ENCODE data around the gene RNH1.

DNA sequence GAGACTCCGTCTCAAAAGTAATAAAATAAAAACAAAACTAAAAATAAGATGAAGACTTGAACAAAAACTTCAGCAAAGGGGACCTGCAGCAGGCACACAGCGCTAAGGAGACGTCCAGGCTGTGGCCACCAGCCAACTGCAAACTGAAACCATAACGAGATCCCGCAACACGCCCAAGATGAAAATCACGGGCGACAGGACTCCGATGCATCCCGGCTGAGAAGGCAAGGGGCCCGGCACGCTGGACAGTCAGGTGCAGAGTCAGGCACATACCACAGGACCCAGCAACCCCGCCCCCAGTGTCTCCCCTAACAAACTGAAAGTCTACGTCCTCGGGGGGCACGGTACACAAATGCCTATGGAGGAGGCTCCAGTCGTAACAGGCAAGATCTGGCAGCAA is 19.1 kb upstream of the RNH1 start:
- no peak for TF ChIP-seq SIN3A (conservative IDR thresholded peaks at IDR 0.05 in 1 of 2, IDR thresholded peaks at IDR 0.05 in 1 of 2; ENCODE audit: low read depth in 1 of 2, low read length in 2 of 2)
- TF ChIP-seq, protein P1, sequence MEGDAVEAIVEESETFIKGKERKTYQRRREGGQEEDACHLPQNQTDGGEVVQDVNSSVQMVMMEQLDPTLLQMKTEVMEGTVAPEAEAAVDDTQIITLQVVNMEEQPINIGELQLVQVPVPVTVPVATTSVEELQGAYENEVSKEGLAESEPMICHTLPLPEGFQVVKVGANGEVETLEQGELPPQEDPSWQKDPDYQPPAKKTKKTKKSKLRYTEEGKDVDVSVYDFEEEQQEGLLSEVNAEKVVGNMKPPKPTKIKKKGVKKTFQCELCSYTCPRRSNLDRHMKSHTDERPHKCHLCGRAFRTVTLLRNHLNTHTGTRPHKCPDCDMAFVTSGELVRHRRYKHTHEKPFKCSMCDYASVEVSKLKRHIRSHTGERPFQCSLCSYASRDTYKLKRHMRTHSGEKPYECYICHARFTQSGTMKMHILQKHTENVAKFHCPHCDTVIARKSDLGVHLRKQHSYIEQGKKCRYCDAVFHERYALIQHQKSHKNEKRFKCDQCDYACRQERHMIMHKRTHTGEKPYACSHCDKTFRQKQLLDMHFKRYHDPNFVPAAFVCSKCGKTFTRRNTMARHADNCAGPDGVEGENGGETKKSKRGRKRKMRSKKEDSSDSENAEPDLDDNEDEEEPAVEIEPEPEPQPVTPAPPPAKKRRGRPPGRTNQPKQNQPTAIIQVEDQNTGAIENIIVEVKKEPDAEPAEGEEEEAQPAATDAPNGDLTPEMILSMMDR (IDR thresholded peaks at IDR 0.05; ENCODE audit: control extremely low read depth in 1 of 3, insufficient read depth in 1 of 3, low read depth in 1 of 3, low read length in 3 of 3): no peak
- TF ChIP-seq POLR2A (IDR thresholded peaks at IDR 0.05; ENCODE audit: control extremely low read depth in 1 of 2, low read depth in 2 of 2, low read length in 2 of 2): no peak
- TF ChIP-seq RXRA (IDR thresholded peaks at IDR 0.05; ENCODE audit: insufficient read depth, low read depth, low read length): no peak
- TF ChIP-seq JUN (IDR thresholded peaks at IDR 0.05; ENCODE audit: low read depth, low read length): no peak
- TF ChIP-seq BRCA1 (IDR thresholded peaks at IDR 0.05; ENCODE audit: low read depth, low read length): no peak
- no peak for TF ChIP-seq EZH2 (IDR thresholded peaks at IDR 0.05; ENCODE audit: low read depth, low read length, severe bottlenecking)
- no peak for TF ChIP-seq POLR2AphosphoS5 (IDR thresholded peaks at IDR 0.05; ENCODE audit: low read depth, low read length)
- no peak for TF ChIP-seq RAD21 (IDR thresholded peaks at IDR 0.05 in 1 of 2, conservative IDR thresholded peaks at IDR 0.05 in 1 of 2; ENCODE audit: low read depth in 2 of 2, low read length in 2 of 2)
- no peak for TF ChIP-seq CEBPB (IDR thresholded peaks at IDR 0.05; ENCODE audit: low read depth, low read length)

All from H1 (cell line).